ENCODE data around the gene PRKN. TPM values are rescaled to one million over a fixed set of nuclear protein-coding genes. Genes with fewer than 3 reads are reported as not detected.

The PRKN gene
- total RNA-seq, 1 experiment from 2014 or later = 1.2 TPM

DNA sequence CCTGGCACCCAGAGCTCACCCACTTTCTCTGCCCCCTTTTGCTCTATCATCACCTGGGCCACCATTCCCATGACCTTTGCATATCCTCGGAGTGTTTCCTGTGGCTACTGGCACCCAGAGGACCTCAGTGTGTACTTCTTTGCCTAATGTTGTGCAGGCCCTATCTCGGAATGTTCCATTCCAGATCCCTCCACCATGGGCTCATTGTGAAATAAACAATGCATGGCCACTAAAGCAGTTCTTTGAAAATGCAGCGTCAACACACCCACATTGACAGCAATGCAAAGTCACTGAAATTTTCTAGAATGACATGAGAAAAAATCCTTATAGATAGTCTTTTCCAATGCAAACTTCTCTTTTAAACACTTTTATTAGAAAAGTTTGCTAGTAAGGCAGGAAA is 1380.8 kb downstream of the PRKN start:
- intact Hi-C loops (cut with micrococcal nuclease; ENCODE audit: unreplicated experiment) = no loop called here
- BruUV-seq (replicated peaks) = no TSS peak
- ChIA-PET CTCF (no interaction called here), POLR2A (ENCODE audit: low non-redundant PET) (no interaction called here)
- no peak overlapping the region for H3K27ac ChIP-seq (ENCODE audit: low read depth, low read length, poor library complexity, severe bottlenecking)
- H3K27me3 ChIP-seq (replicated peaks; ENCODE audit: insufficient read depth, low read depth, low read length, poor library complexity) = no peaks in the 10 kb centered on the region
- H3K4me3 ChIP-seq (ENCODE audit: low read depth, low read length, poor library complexity, severe bottlenecking) = no peak overlapping the region
- no peaks in the 10 kb centered on the region for H3K4me1 ChIP-seq (ENCODE audit: insufficient read depth, low read length, poor library complexity, severe bottlenecking)
- TF ChIP-seq EZH2 (IDR thresholded peaks at IDR 0.05; ENCODE audit: borderline replicate concordance, low read depth, low read length, poor library complexity, severe bottlenecking) (no peak), CTCF (conservative IDR thresholded peaks at IDR 0.05; ENCODE audit: low read depth, low read length) (no peak)
- DNase-seq (ENCODE audit: low spot score) = no peak
- H3K9me3 ChIP-seq (ENCODE audit: low read depth, low read length, poor library complexity, severe bottlenecking) = no peaks in the 10 kb centered on the region
- no peaks in the 10 kb centered on the region for H3K36me3 ChIP-seq (ENCODE audit: insufficient read depth, low read length, poor library complexity, severe bottlenecking)

GRCh38 chr6:161344626-161345025 is 1382.9 kb downstream of the PRKN start:
- DNase-seq (ENCODE audit: low spot score) = no peak
- no TSS peak for BruUV-seq (replicated peaks)
- TF ChIP-seq EZH2 (IDR thresholded peaks at IDR 0.05; ENCODE audit: borderline replicate concordance, low read depth, low read length, poor library complexity, severe bottlenecking) (no peak), CTCF (conservative IDR thresholded peaks at IDR 0.05; ENCODE audit: low read depth, low read length) (no peak)
- ChIA-PET CTCF (interaction anchor here (0.7 kb wide), 1 partner anchor 26 kb away, joined by 4 read pairs; no protein-coding TSS in a partner anchor), POLR2A (ENCODE audit: low non-redundant PET) (no interaction called here)
- Histone ChIP-seq H3K27me3 (replicated peaks; ENCODE audit: insufficient read depth, low read depth, low read length, poor library complexity) (no peaks in the 10 kb centered on the region), H3K27ac (ENCODE audit: low read depth, low read length, poor library complexity, severe bottlenecking) (no peak overlapping the region), H3K36me3 (ENCODE audit: insufficient read depth, low read length, poor library complexity, severe bottlenecking) (no peaks in the 10 kb centered on the region), H3K9me3 (ENCODE audit: low read depth, low read length, poor library complexity, severe bottlenecking) (no peaks in the 10 kb centered on the region), H3K4me1 (ENCODE audit: insufficient read depth, low read length, poor library complexity, severe bottlenecking) (no peaks in the 10 kb centered on the region), H3K4me3 (ENCODE audit: low read depth, low read length, poor library complexity, severe bottlenecking) (no peak overlapping the region)
- intact Hi-C loops (cut with micrococcal nuclease; ENCODE audit: unreplicated experiment) = no loop called here

GRCh38 chr6:161342039-161342438 is 1385.5 kb downstream of the PRKN start:
- TF ChIP-seq CTCF (conservative IDR thresholded peaks at IDR 0.05; ENCODE audit: low read depth, low read length) (no peak), EZH2 (IDR thresholded peaks at IDR 0.05; ENCODE audit: borderline replicate concordance, low read depth, low read length, poor library complexity, severe bottlenecking) (no peak)
- Histone ChIP-seq H3K4me1 (ENCODE audit: insufficient read depth, low read length, poor library complexity, severe bottlenecking) (no peaks in the 10 kb centered on the region), H3K36me3 (ENCODE audit: insufficient read depth, low read length, poor library complexity, severe bottlenecking) (no peaks in the 10 kb centered on the region), H3K27me3 (replicated peaks; ENCODE audit: insufficient read depth, low read depth, low read length, poor library complexity) (no peaks in the 10 kb centered on the region), H3K4me3 (ENCODE audit: low read depth, low read length, poor library complexity, severe bottlenecking) (no peak overlapping the region), H3K27ac (ENCODE audit: low read depth, low read length, poor library complexity, severe bottlenecking) (no peak overlapping the region), H3K9me3 (ENCODE audit: low read depth, low read length, poor library complexity, severe bottlenecking) (no peaks in the 10 kb centered on the region)
- POLR2A ChIA-PET (ENCODE audit: low non-redundant PET) = no interaction called here
- DNase-seq (ENCODE audit: low spot score) = no peak
- CTCF ChIA-PET = no interaction called here
- intact Hi-C loops (cut with micrococcal nuclease; ENCODE audit: unreplicated experiment) = no loop called here
- BruUV-seq (replicated peaks) = no TSS peak

Data from A673 (cell line).